IPS DF 4.7 (cell line): ENCODE results near the gene WWOX.
"Not testable (repeated sequence)": the region's sequence is repeated elsewhere in the genome, so short reads cannot be mapped to it uniquely, and the experiment has no call there.

ENCODE experiments used
- DNase-seq: peaks from one replicate; pipeline ENCODE4 v3.0.0-alpha.2; 2013; ENCODE audit warnings: low spot score; ENCODE audit errors: extremely low read depth

WWOX gene

GRCh38 chr16:79051313-79051712, 951.9 kb downstream of the WWOX start:
- DNase-seq, result no peak

GRCh38 chr16:79052198-79052597, 952.7 kb downstream of the WWOX start:
- not testable (repeated sequence) for DNase-seq

- peak; percentile 51 for DNase-seq
Observed at GRCh38 chr16:79053577-79053976, 954.1 kb downstream of the WWOX start.

GRCh38 chr16:79054211-79054984, 954.9 kb downstream of the WWOX start:
- DNase-seq, result no peak

- no peak for DNase-seq
Observed at GRCh38 chr16:79055251-79055970, 956.0 kb downstream of the WWOX start.

GRCh38 chr16:79061181-79061580, 961.7 kb downstream of the WWOX start:
- no peak for DNase-seq

GRCh38 chr16:79062336-79062735, 962.9 kb downstream of the WWOX start:
- DNase-seq, result no peak

GRCh38 chr16:79062821-79063220, 963.4 kb downstream of the WWOX start:
- no peak for DNase-seq

GRCh38 chr16:79064256-79064972, 965.0 kb downstream of the WWOX start:
- no peak for DNase-seq

- DNase-seq, result no peak
Observed at GRCh38 chr16:79066561-79066960, 967.1 kb downstream of the WWOX start.

- no peak for DNase-seq
Observed at GRCh38 chr16:79067600-79067999, 968.1 kb downstream of the WWOX start.

GRCh38 chr16:79069121-79069520, 969.7 kb downstream of the WWOX start:
- no peak for DNase-seq

- DNase-seq, result no peak
Observed at GRCh38 chr16:79069633-79070032, 970.2 kb downstream of the WWOX start.

- no peak for DNase-seq
Observed at GRCh38 chr16:79071424-79071823, 972.0 kb downstream of the WWOX start.

GRCh38 chr16:79072517-79072916, 973.1 kb downstream of the WWOX start:
- no peak for DNase-seq

- no peak for DNase-seq
Observed at GRCh38 chr16:79073566-79073965, 974.1 kb downstream of the WWOX start.

- no peak for DNase-seq
Observed at GRCh38 chr16:79074541-79074940, 975.1 kb downstream of the WWOX start.

GRCh38 chr16:79074951-79075350, 975.5 kb downstream of the WWOX start:
- no peak for DNase-seq

GRCh38 chr16:79076047-79076767, 976.8 kb downstream of the WWOX start:
- no peak for DNase-seq

- no peak for DNase-seq
Observed at GRCh38 chr16:79077346-79077745, 977.9 kb downstream of the WWOX start.

- no peak for DNase-seq
Observed at GRCh38 chr16:79079656-79080420, 980.4 kb downstream of the WWOX start.
